A549 (cell line): Measurements from ENCODE around the gene PRKAR1B.

ENCODE experiments used
- CEBPB ChIP-seq, 2 experiments: fragments of >200 bp in 1 of 2; sonication (Bioruptor Twin) in 1 of 2; formaldehyde crosslinking in 1 of 2; IDR thresholded peaks; 2 replicates each; pipeline ENCODE4 v1.6.1; 2012 to 2016
- CTCF ChIP-seq: fragments of >200 bp; sonication (Bioruptor Twin); formaldehyde crosslinking; IDR thresholded peaks from 3 replicates; pipeline ENCODE4 v1.5.1; 2016
- ESRRA ChIP-seq: fragments of 150-350 bp; IDR thresholded peaks from 2 replicates; pipeline ENCODE4 v1.6.1; 2014; ENCODE audit warnings: mild to moderate bottlenecking, low read length, borderline replicate concordance
- FOSB ChIP-seq: fragments of 250-450 bp; sonication (Bioruptor Pico); IDR thresholded peaks from 2 replicates; pipeline ENCODE4 v1.5.0; 2020; ENCODE audit warnings: mild to moderate bottlenecking, moderate library complexity
- HOXB13 ChIP-seq: fragments of 250-450 bp; sonication (Bioruptor Pico); IDR thresholded peaks from 2 replicates; pipeline ENCODE4 v1.5.0; 2020; ENCODE audit warnings: low read depth, mild to moderate bottlenecking, moderate library complexity
- JUN ChIP-seq, 2 experiments: fragments of >200 bp; sonication (Bioruptor Twin); formaldehyde crosslinking; IDR thresholded peaks; 2 replicates in 1 of 2; 3 replicates in 1 of 2; pipeline ENCODE4 v1.6.1; 2016 to 2017
- KDM5A ChIP-seq: fragments of 200-600 bp; sonication (generic); IDR thresholded peaks from 2 replicates; pipeline ENCODE4 v1.6.1; 2016; ENCODE audit warnings: antibody characterized with exemption, mild to moderate bottlenecking
- MAFK ChIP-seq: fragments of 450-650 bp; IDR thresholded peaks from 2 replicates; pipeline ENCODE4 v1.6.1; 2014; ENCODE audit not compliant: partially characterized antibody
- NR3C1 ChIP-seq: fragments of >200 bp; sonication (Bioruptor Twin); formaldehyde crosslinking; IDR thresholded peaks from 3 replicates; pipeline ENCODE4 v1.6.1; 2017
- PHF8 ChIP-seq: fragments of 200-600 bp; sonication (generic); IDR thresholded peaks from 2 replicates; pipeline ENCODE4 v1.6.1; 2016; ENCODE audit warnings: low read depth, mild to moderate bottlenecking, antibody characterized with exemption, moderate library complexity, borderline replicate concordance
- POLR2A ChIP-seq: IDR thresholded peaks from 2 replicates; pipeline ENCODE4 v1.6.1; 2012; ENCODE audit warnings: mild to moderate bottlenecking, low read length
- RCOR1 ChIP-seq: fragments of 150-350 bp; IDR thresholded peaks from 2 replicates; pipeline ENCODE4 v1.6.1; 2014; ENCODE audit warnings: antibody characterized with exemption, low read length, low read depth
- SMC3 ChIP-seq: fragments of >200 bp; sonication (Bioruptor Twin); formaldehyde crosslinking; IDR thresholded peaks from 3 replicates; pipeline ENCODE4 v1.6.1; 2018; ENCODE audit warnings: inconsistent platforms
- ZFP36 ChIP-seq: fragments of 450-650 bp; IDR thresholded peaks from 2 replicates; pipeline ENCODE4 v1.6.1; 2014; ENCODE audit warnings: borderline replicate concordance; ENCODE audit not compliant: partially characterized antibody

GRCh38 chr7:623464-623863 is 103.6 kb downstream of the PRKAR1B start:
- no peak for TF ChIP-seq PHF8
- no peak for TF ChIP-seq CTCF
- TF ChIP-seq MAFK, result no peak
- no peak for TF ChIP-seq KDM5A
- no peak for TF ChIP-seq SMC3
- no peak for TF ChIP-seq ESRRA
- no peak for TF ChIP-seq CEBPB (IDR thresholded peaks at IDR 0.05)
- TF ChIP-seq POLR2A, result no peak
- no peak for TF ChIP-seq HOXB13 (CRISPR knock-in tag)
- no peak for TF ChIP-seq ZFP36
- TF ChIP-seq JUN (IDR thresholded peaks at IDR 0.05), result no peak
- no peak for TF ChIP-seq NR3C1
- TF ChIP-seq RCOR1, result no peak
- no peak for TF ChIP-seq FOSB (CRISPR knock-in tag)
